Measurements from ENCODE around the gene TSC22D1.

DNA sequence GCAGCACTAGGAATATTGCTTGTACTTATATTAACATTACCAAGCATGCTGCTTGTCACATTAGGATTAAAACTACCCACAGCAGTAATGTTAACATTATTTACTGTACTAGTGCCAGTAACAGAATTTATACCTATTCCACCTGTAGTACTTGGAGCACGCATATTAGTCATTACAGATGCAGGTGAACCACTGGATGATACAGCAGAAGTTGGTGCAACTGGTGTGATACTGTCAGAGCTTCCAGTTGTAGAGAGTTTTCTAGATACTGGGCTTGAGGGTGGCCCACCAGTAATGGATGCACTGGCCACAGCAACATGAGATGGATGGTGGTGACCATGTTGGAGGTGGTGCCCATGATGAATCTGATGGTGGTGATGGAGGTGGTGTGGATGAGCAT lies 1.1 kb downstream of the TSC22D1 start:
- TF ChIP-seq, protein P1, sequence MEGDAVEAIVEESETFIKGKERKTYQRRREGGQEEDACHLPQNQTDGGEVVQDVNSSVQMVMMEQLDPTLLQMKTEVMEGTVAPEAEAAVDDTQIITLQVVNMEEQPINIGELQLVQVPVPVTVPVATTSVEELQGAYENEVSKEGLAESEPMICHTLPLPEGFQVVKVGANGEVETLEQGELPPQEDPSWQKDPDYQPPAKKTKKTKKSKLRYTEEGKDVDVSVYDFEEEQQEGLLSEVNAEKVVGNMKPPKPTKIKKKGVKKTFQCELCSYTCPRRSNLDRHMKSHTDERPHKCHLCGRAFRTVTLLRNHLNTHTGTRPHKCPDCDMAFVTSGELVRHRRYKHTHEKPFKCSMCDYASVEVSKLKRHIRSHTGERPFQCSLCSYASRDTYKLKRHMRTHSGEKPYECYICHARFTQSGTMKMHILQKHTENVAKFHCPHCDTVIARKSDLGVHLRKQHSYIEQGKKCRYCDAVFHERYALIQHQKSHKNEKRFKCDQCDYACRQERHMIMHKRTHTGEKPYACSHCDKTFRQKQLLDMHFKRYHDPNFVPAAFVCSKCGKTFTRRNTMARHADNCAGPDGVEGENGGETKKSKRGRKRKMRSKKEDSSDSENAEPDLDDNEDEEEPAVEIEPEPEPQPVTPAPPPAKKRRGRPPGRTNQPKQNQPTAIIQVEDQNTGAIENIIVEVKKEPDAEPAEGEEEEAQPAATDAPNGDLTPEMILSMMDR (optimal IDR thresholded peaks at IDR 0.05 in 1 of 3, IDR thresholded peaks at IDR 0.05 in 1 of 3, conservative IDR thresholded peaks at IDR 0.05 in 1 of 3; ENCODE audit: extremely low read depth in 1 of 3, insufficient read depth in 2 of 3, low read length in 3 of 3) = no peak
- TF ChIP-seq EZH2 (IDR thresholded peaks at IDR 0.05; ENCODE audit: low read length) = no peak

All from keratinocyte (primary cell).